GM20000 (cell line): ENCODE measurements around the gene METTL3.
A peak's percentile ranks its signal among the peaks of the same experiment; 100 is the strongest.

Experiments
- DNase-seq: peaks from one replicate; pipeline ENCODE4 v3.0.0; 2012; ENCODE audit warnings: low spot score
- TF ChIP-seq, protein P1 (sequence below): IDR thresholded peaks from 2 replicates; pipeline ENCODE4 v1.5.1; 2012; ENCODE audit warnings: mild to moderate bottlenecking, control low read depth; ENCODE audit errors: extremely low read depth, missing control alignments

METTL3 gene

DNA sequence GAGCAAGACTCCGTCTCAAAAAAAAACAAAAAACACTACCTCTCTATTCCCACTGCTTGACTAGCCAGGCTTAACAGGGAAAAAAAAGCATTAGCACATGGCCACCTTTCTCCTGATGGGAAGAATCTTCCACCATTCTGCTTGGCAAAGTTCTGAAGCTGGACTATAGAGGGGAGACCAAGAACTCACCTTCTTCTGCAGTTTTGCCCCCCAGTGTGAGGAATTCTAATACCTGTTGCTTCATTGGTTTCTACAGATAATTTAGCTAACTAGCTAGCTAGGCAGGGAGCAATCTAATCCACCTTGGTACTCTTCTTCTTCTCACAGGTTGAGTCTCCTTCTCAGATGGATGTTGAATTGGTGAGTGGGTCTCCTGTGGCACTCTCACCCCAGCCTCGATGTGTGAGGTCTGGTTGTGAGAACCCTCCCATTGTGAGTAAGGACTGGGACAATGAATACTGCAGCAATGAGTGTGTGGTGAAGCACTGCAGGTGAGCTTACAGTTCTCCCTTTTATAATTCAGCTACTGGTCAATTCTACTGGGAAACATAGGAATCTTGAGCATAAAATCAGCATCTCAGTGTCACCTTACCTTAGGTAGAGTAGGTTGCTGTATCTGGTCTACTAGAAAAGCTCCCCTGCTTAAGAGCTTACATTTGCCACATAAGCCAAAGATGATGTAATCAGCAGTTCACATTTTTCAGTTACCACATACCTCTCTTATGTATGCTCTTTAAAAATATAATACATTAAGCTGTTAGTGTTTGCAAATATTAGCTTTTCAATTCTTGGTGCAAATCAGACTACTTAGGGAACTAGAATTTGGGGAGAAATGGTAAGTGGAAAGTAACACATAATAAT lies 16.0 kb downstream of the METTL3 start:
- DNase-seq: no peak
- TF ChIP-seq, protein P1, sequence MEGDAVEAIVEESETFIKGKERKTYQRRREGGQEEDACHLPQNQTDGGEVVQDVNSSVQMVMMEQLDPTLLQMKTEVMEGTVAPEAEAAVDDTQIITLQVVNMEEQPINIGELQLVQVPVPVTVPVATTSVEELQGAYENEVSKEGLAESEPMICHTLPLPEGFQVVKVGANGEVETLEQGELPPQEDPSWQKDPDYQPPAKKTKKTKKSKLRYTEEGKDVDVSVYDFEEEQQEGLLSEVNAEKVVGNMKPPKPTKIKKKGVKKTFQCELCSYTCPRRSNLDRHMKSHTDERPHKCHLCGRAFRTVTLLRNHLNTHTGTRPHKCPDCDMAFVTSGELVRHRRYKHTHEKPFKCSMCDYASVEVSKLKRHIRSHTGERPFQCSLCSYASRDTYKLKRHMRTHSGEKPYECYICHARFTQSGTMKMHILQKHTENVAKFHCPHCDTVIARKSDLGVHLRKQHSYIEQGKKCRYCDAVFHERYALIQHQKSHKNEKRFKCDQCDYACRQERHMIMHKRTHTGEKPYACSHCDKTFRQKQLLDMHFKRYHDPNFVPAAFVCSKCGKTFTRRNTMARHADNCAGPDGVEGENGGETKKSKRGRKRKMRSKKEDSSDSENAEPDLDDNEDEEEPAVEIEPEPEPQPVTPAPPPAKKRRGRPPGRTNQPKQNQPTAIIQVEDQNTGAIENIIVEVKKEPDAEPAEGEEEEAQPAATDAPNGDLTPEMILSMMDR: no peak

DNA sequence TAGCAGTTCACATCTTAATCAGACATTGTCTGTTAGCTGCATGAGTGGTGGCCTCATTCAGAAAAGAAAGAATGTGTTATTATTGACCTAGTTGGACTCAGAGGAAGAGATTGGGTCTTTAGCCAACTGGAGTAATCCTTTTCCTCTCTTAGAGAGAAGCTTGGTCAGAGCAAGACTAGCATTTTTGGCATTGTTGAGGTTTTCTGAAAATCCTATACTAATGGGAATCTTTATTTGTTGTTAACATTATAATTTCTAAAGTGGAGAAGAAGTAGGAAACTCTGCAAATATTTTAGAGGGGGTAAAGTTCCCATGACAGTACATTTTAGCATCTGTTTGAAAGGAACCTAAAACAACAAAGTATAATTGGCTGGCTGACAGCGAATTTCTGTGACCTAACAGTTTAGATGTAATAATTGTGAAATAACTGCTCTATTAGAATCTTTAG lies 24.5 kb downstream of the METTL3 start:
- DNase-seq: no peak
- TF ChIP-seq, protein P1: no peak

DNA sequence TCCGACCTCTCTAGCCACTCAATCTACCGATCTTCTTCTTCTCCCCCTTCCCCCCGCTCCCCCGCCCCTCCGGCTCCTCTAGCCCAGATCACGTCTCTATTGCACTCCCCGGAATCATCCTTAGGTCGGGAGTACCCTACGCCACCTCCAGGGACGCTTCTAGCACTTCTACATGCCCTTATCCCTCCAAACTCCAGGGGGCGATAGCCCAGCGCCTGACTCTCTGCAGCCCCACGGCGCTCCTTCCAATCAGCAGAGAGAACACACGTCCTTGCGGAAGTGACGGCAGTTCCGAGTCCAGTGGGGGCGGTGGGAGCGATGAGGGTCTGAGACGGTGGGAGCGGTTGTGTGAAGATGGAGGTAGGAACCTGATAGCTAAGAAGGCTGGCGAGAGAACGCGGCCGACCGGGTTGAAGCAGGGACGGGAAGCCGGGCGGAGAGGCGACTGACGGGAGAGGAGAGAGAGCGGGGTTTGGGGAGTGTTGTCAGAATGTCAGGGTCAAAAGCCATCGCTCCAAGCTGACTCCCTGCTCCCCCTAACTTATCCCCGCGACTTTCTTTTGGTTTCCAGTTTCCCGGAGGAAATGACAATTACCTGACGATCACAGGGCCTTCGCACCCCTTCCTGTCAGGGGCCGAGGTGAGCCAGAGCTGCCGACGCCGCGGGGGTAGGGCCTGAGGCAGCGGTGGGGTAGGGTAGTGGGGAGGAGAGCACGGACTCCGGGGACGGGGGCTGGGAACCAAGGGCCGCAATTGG lies 34.0 kb downstream of the METTL3 start, which contains the start of the genes RAB2B and TOX4:
Gene RAB2B, minus strand, starts transcription at position 35 of the 757 bp plus-strand sequence. CDS start 87 bp downstream, outside the sequence.
Gene TOX4, plus strand, starts transcription at position 271 of the 757 bp plus-strand sequence. Its CDS starts 84 bp downstream, at position 355.
- TF ChIP-seq, protein P1: peak; percentile 93
- peak; percentile 93 for DNase-seq

DNA sequence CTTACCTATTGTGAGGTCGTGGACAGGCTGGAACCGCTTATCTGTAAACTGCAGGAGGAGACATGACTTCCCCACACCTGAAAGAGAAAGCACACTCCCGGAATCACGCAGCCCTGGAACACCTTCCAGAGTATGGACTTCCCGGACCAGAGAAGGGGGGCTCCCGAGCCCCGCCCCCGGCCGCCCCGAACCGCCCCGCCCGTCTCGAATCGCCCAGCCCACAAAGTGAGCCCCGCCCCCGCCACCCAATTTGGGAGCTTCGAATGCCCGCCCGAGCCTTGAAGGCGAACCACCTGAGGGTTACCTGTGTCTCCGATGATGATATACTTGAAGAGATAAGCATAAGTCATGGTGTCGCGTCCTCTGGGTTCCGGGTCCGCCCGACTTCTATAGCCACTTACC lies 34.6 kb downstream of the METTL3 start:
- DNase-seq: no peak

DNA sequence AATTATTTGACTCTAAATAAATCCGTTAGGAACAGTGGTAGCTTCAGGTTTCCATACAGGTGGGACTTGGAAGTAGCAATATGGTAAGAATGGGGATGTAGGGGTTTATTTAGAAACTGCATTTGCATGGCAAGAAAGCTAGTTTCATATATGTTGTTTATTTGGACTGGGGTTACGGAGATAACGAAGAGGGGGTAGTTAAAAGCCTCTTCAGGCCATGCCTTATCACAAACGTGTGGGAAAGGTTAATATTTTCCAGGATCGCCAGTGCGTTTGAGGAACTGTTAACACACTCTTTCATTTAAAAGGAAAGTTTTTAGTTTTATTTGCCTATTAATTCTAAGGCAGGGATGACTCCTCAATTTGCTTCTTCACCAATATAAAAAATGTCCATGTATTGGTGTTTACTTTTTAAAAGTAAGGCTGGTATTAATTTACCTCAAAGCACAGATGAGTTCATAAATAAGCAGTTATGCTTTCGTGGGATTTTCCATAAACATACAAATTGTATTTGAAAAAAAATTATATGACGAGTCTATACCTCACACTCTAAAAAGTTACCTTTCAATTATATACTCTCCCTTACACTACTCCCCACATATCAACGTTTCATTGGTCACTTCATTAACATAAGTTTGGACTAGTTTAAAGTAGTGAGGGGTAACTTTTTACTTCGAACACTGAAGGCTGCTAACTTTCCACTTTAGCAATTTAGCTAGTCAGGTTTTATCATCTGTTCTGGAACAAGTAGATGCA lies 35.2 kb downstream of the METTL3 start:
- no peak for DNase-seq
- TF ChIP-seq, protein P1: no peak

More for the DNA sequence above, 34.6 kb downstream of the METTL3 start:
- TF ChIP-seq, protein P1: no peak

DNA sequence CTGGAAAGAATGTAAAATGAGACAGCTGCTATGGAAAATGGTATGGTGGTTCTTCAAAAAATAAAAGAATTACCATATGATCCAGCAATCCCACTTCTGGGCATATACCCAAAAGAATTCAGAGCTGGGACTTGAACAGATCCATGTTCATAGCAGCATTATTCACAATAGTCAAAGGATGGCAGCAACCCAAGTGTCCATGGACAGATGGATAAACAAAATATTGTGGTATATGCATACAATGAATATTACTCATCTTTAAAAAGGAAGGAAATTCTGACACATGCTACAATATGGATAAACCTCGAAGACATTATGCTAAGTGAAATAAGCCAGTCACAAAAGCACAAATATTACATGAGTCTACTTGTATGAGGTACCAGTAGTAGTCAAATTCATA lies 43.5 kb downstream of the METTL3 start:
- TF ChIP-seq, protein P1: no peak
- no peak for DNase-seq
